Prostate gland (tissue), 2 donors: ENCODE measurements around the gene ITGB4. TPM values are rescaled to one million over a fixed set of nuclear protein-coding genes. Genes with fewer than 3 reads are reported as not detected.
"Not testable (repeated sequence)": the region's sequence is repeated elsewhere in the genome, so short reads cannot be mapped to it uniquely, and the experiment has no call there.

Experiments
- DNase-seq: peaks from one replicate; pipeline ENCODE4 v3.0.0-alpha.2; 2019; ENCODE audit warnings: low spot score
- H3K27ac ChIP-seq, 2 donors: fragments of 200-600 bp; sonication (generic); 2 replicates each; pipeline ENCODE4 v1.5.1; 2017 to 2019
- H3K27me3 ChIP-seq: fragments of 200-600 bp; sonication (generic); replicated peaks from 2 replicates; pipeline ENCODE4 v1.5.1; 2019; ENCODE audit not compliant: insufficient read depth
- H3K36me3 ChIP-seq, 2 donors: fragments of 200-600 bp; sonication (generic); 1 replicate in 1 of 2; 2 replicates in 1 of 2; pipeline versions ENCODE4 v1.5.1 to v1.8.1; 2017 to 2019
- H3K4me1 ChIP-seq: fragments of 200-600 bp; sonication (generic); replicated peaks from 2 replicates; pipeline ENCODE4 v1.5.1; 2019
- H3K4me3 ChIP-seq, 2 donors: fragments of 200-600 bp; sonication (generic); 2 replicates each; pipeline ENCODE4 v1.5.1; 2017 to 2019
- H3K9me3 ChIP-seq: fragments of 200-600 bp; sonication (generic); 2 replicates; pipeline ENCODE4 v1.5.1; 2017
- CTCF ChIP-seq, 4 experiments: fragments of 200-600 bp in 2 of 4; fragments of 450-650 bp in 2 of 4; sonication (generic) in 2 of 4; IDR thresholded peaks; 1 replicate in 3 of 4; 2 replicates in 1 of 4; pipeline ENCODE4 v1.5.1; 2016 to 2019; ENCODE audit warnings: antibody characterized with exemption in 4 of 4, mild to moderate bottlenecking in 2 of 4, moderate library complexity in 2 of 4
- POLR2A ChIP-seq: fragments of 450-650 bp; IDR thresholded peaks from one replicate; pipeline ENCODE4 v1.6.1; 2016; ENCODE audit warnings: antibody characterized with exemption, mild to moderate bottlenecking
- POLR2AphosphoS5 ChIP-seq: sonication (generic); formaldehyde crosslinking; IDR thresholded peaks from one replicate; pipeline ENCODE4 v1.6.1; 2017; ENCODE audit warnings: antibody characterized with exemption
- WGBS: methylation state at CpG from one replicate; pipeline ENCODE4 v1.1.5; 2018; 5-methylcytosine and 5-hydroxymethylcytosine counted together
- intact Hi-C: fragments of 100-400 bp; cut with DNase I; formaldehyde crosslinking; loops from one replicate; pipeline ENCODE4 v1.14.2; 2022
- total RNA-seq, 2 donors: library from RNA; depleted of rRNA; stranded (reverse); fragments of >200 nt; gene quantifications; one replicate each; pipeline ENCODE4 v1.1.0, GENCODE V29; 2016

Gene ITGB4
- total RNA-seq, 2 donors from 2014 or later: 81.0 to 105 TPM

- intact Hi-C loops: no loop called here
- Histone ChIP-seq H3K36me3 (peaks cover 2 to 12% of the 10 kb centered on the region in 2 donors), H3K9me3 (no peaks in the 10 kb centered on the region), H3K27ac (peak overlapping the region; percentile 96 to 98), H3K4me1 (no peaks in the 10 kb centered on the region), H3K4me3 (peak overlapping the region; percentile 88 to 91), H3K27me3 (no peaks in the 10 kb centered on the region)
- WGBS: 1% methylated on average over 2 of the region's 2 CpGs
- no peak for DNase-seq
- TF ChIP-seq POLR2AphosphoS5 (no peak), POLR2A (no peak), CTCF (IDR thresholded peaks at IDR 0.05) (no peak)
These were observed 56.1 kb downstream of the ITGB4 start for GRCh38 chr17:75777296-75777922.

GRCh38 chr17:75778066-75778860 is 57.0 kb downstream of the ITGB4 start:
- H3K9me3 ChIP-seq, H3K4me1 ChIP-seq, intact Hi-C loops, DNase-seq, H3K27me3 ChIP-seq: not testable (repeated sequence)
- 2% methylated on average over 15 of the region's 19 CpGs for WGBS
- peak overlapping the region; percentile 88 to 91 for H3K4me3 ChIP-seq
- H3K36me3 ChIP-seq: peaks cover 2 to 12% of the 10 kb centered on the region in 2 donors
- peak overlapping the region; percentile 96 to 98 for H3K27ac ChIP-seq

- under 1% methylated on average over 24 of the region's 38 CpGs for WGBS
- Histone ChIP-seq H3K9me3 (no peaks in the 10 kb centered on the region), H3K36me3 (peaks cover 2 to 12% of the 10 kb centered on the region in 2 donors)
These were observed 57.6 kb downstream of the ITGB4 start for GRCh38 chr17:75778861-75779249.

GRCh38 chr17:75779250-75779986 is 58.2 kb downstream of the ITGB4 start:
- Histone ChIP-seq H3K4me1 (peaks cover 6% of the 10 kb centered on the region), H3K27me3 (no peaks in the 10 kb centered on the region), H3K4me3 (peak overlapping the region; percentile 88 to 91), H3K27ac (peak overlapping the region; percentile 96 to 98), H3K9me3 (no peaks in the 10 kb centered on the region), H3K36me3 (peaks cover 2 to 12% of the 10 kb centered on the region in 2 donors)
- WGBS: under 1% methylated on average over 79 of the region's 84 CpGs
- TF ChIP-seq POLR2A (peak; percentile 100), POLR2AphosphoS5 (peak; percentile 100), CTCF (IDR thresholded peaks at IDR 0.05) (peak in 1 of 4 experiments; percentile 6)
- peak; percentile 99 for DNase-seq
- intact Hi-C loops: no loop called here

More at GRCh38 chr17:75778861-75779249, 57.6 kb downstream of the ITGB4 start:
- peak in 3 of 4 experiments; percentile 47 to 68 (median 64) for TF ChIP-seq CTCF (IDR thresholded peaks at IDR 0.05)
- TF ChIP-seq POLR2AphosphoS5: no peak
- no peak for DNase-seq
- Histone ChIP-seq H3K4me1 (peaks cover 1% of the 10 kb centered on the region), H3K4me3 (peak overlapping the region; percentile 88 to 91), H3K27ac (peak overlapping the region; percentile 96 to 98), H3K27me3 (no peaks in the 10 kb centered on the region)
- intact Hi-C loops: no loop called here
